Measurements from ENCODE around the gene HINT3. TPM values are rescaled to one million over a fixed set of nuclear protein-coding genes. Genes with fewer than 3 reads are reported as not detected.
"Not testable (repeated sequence)": the region's sequence is repeated elsewhere in the genome, so short reads cannot be mapped to it uniquely, and the experiment has no call there.

The HINT3 gene
- total RNA-seq, 4 donors from 2014 or later, result 20.9 to 42.6 (median 28.9) TPM

GRCh38 chr6:125968493-125968892 lies 11.9 kb downstream of the HINT3 start:
- no peak overlapping the region for H3K4me3 ChIP-seq (ENCODE audit: low read depth, poor library complexity, severe bottlenecking)
- no peak for DNase-seq (ENCODE audit: low spot score in 2 of 2)
- intact Hi-C loops (cut with DNase I; ENCODE audit: low total_unique reads), result no loop called here
- TF ChIP-seq CTCF (IDR thresholded peaks at IDR 0.05) (no peak), POLR2A (IDR thresholded peaks at IDR 0.05) (no peak)
- 91 to 95% methylated on average over 2 of the region's 2 CpGs for WGBS, 2 donors

- WGBS, 2 donors, result 0 to 96% methylated on average over 2 of the region's 2 CpGs
- intact Hi-C loops (cut with DNase I; ENCODE audit: low total_unique reads), result no loop called here
- no peak overlapping the region for H3K4me3 ChIP-seq (ENCODE audit: low read depth, poor library complexity, severe bottlenecking)
Observed at GRCh38 chr6:125970760-125971159, 14.2 kb downstream of the HINT3 start.

GRCh38 chr6:125972478-125972877 lies 15.9 kb downstream of the HINT3 start:
- H3K4me3 ChIP-seq (ENCODE audit: low read depth, poor library complexity, severe bottlenecking); intact Hi-C loops (cut with DNase I; ENCODE audit: low total_unique reads); DNase-seq (ENCODE audit: low spot score in 2 of 2): not testable (repeated sequence)
- 84 to 100% methylated on average over 1 of the region's 1 CpG for WGBS, 2 donors

More at GRCh38 chr6:125970760-125971159, 14.2 kb downstream of the HINT3 start:
- TF ChIP-seq CTCF (IDR thresholded peaks at IDR 0.05) (no peak), POLR2A (IDR thresholded peaks at IDR 0.05) (no peak)
- no peak for DNase-seq (ENCODE audit: low spot score in 2 of 2)

GRCh38 chr6:125974214-125974866 lies 17.8 kb downstream of the HINT3 start:
- no peak overlapping the region for H3K4me3 ChIP-seq (ENCODE audit: low read depth, poor library complexity, severe bottlenecking)
- DNase-seq (ENCODE audit: low spot score in 2 of 2), result no peak
- TF ChIP-seq CTCF (IDR thresholded peaks at IDR 0.05) (no peak), POLR2A (IDR thresholded peaks at IDR 0.05) (no peak)
- intact Hi-C loops (cut with DNase I; ENCODE audit: low total_unique reads), result no loop called here
- WGBS, 2 donors, result 38 to 40% methylated on average over 5 of the region's 5 CpGs

GRCh38 chr6:125979101-125979500 lies 22.5 kb downstream of the HINT3 start:
- TF ChIP-seq POLR2A (IDR thresholded peaks at IDR 0.05) (no peak), CTCF (IDR thresholded peaks at IDR 0.05) (no peak)
- intact Hi-C loops (cut with DNase I; ENCODE audit: low total_unique reads), result no loop called here
- no peak for DNase-seq (ENCODE audit: low spot score in 2 of 2)
- WGBS, 2 donors, result 89 to 90% methylated on average over 3 of the region's 3 CpGs
- H3K4me3 ChIP-seq (ENCODE audit: low read depth, poor library complexity, severe bottlenecking), result no peak overlapping the region

- no peak overlapping the region for H3K4me3 ChIP-seq (ENCODE audit: low read depth, poor library complexity, severe bottlenecking)
- intact Hi-C loops (cut with DNase I; ENCODE audit: low total_unique reads), result no loop called here
- WGBS, 2 donors, result 98 to 100% methylated on average over 2 of the region's 2 CpGs
- TF ChIP-seq CTCF (IDR thresholded peaks at IDR 0.05), result no peak
- DNase-seq (ENCODE audit: low spot score in 2 of 2), result no peak
Observed at GRCh38 chr6:125981571-125982185, 25.1 kb downstream of the HINT3 start.
